Common myeloid progenitor, CD34-positive (primary cell): Measurements from ENCODE around the gene PDS5A.
"Not testable (repeated sequence)": the region's sequence is repeated elsewhere in the genome, so short reads cannot be mapped to it uniquely, and the experiment has no call there.

Experiments used
- CTCF ChIA-PET: fragments of 350-600 bp; sonication (Branson Sonifier 250); formaldehyde crosslinking; loops from one replicate; lab custom pipeline; 2021; ENCODE audit warnings: antibody characterized with exemption; lab: Charles Lee
- POLR2A ChIA-PET: fragments of 350-600 bp; sonication (Branson Sonifier 250); formaldehyde crosslinking; loops from one replicate; lab custom pipeline; 2021; ENCODE audit warnings: antibody characterized with exemption; lab: Charles Lee
- DNase-seq, 3 donors: peaks; one replicate each; pipeline versions ENCODE4 v3.0.0 to v3.0.0-alpha.2; 2013
- H3K27ac ChIP-seq, 2 experiments: 1 replicate in 1 of 2; 2 replicates in 1 of 2; pipeline ENCODE4 v1.7.0; 2013; ENCODE audit warnings: inconsistent platforms in 2 of 2, low read length in 2 of 2, mild to moderate bottlenecking in 2 of 2, low read depth in 1 of 2, moderate library complexity in 1 of 2; ENCODE audit not compliant: severe bottlenecking in 2 of 2, insufficient read depth in 1 of 2, poor library complexity in 1 of 2
- H3K27me3 ChIP-seq, 5 experiments: replicated peaks in 2 of 5; 1 replicate in 3 of 5; 2 replicates in 2 of 5; pipeline versions ENCODE4 v1.6.1 to v1.7.0; 2013; ENCODE audit warnings: low read length in 4 of 5, mild to moderate bottlenecking in 2 of 5, moderate library complexity in 2 of 5, inconsistent platforms in 1 of 5; ENCODE audit not compliant: insufficient read depth in 5 of 5, control insufficient read depth in 4 of 5
- H3K36me3 ChIP-seq, 4 experiments: 1 replicate in 2 of 4; 2 replicates in 2 of 4; pipeline versions ENCODE4 v1.6.1 to v1.7.0; 2013; ENCODE audit warnings: low read length in 3 of 4, control low read depth in 1 of 4, mild to moderate bottlenecking in 1 of 4; ENCODE audit not compliant: control insufficient read depth in 4 of 4, insufficient read depth in 4 of 4
- H3K4me1 ChIP-seq, 4 experiments: 1 replicate in 3 of 4; 2 replicates in 1 of 4; pipeline versions ENCODE4 v1.6.1 to v1.7.1; 2013; ENCODE audit warnings: low read length in 3 of 4, mild to moderate bottlenecking in 3 of 4, control low read depth in 1 of 4, inconsistent platforms in 1 of 4, moderate library complexity in 1 of 4; ENCODE audit not compliant: control insufficient read depth in 4 of 4, insufficient read depth in 4 of 4; ENCODE audit errors: control extremely low read depth in 1 of 4
- H3K4me3 ChIP-seq, 7 experiments: 1 replicate in 4 of 7; 2 replicates in 3 of 7; pipeline versions ENCODE4 v1.5.1 to v1.7.0; 2013; ENCODE audit warnings: mild to moderate bottlenecking in 7 of 7, low read length in 6 of 7, moderate library complexity in 6 of 7, inconsistent platforms in 2 of 7, low read depth in 2 of 7, control low read depth in 1 of 7; ENCODE audit not compliant: insufficient read depth in 4 of 7, control insufficient read depth in 1 of 7; ENCODE audit errors: extremely low read depth in 1 of 7
- H3K9me3 ChIP-seq, 5 experiments: 1 replicate in 4 of 5; 2 replicates in 1 of 5; pipeline versions ENCODE4 v1.6.1 to v1.7.1; 2013; ENCODE audit warnings: low read length in 4 of 5, mild to moderate bottlenecking in 2 of 5, inconsistent platforms in 1 of 5, low read depth in 1 of 5, moderate library complexity in 1 of 5; ENCODE audit not compliant: control insufficient read depth in 4 of 5, insufficient read depth in 2 of 5; ENCODE audit errors: control extremely low read depth in 1 of 5
- WGBS: methylation state at CpG from one replicate; pipeline ENCODE4 v1.1.5; 2013; ENCODE audit not compliant: insufficient coverage; 5-methylcytosine and 5-hydroxymethylcytosine counted together

Gene PDS5A

DNA sequence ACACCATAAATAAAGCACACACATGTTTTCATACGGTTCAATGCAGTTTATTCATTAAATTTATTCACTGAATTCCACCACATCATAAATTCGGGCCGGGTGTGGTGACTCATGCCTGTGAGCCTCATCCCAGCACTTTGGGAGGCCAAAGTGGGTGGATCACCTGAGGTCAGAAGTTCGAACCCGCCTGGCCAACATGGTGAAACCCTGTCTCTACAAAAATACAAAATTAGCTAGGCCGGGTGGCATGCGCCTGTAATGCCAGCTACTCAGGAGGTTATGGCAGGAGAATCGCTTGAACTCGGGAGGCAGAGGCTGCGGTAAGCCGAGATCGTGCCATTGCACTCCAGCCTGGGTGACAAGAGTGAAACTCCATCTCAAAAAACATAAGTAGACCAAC, 131.6 kb downstream of the PDS5A start:
- 96% methylated on average over 7 of the region's 12 CpGs for WGBS
- H3K27ac ChIP-seq: no peak overlapping the region
- POLR2A ChIA-PET: no interaction called here
- no peak for DNase-seq
- H3K9me3 ChIP-seq: no peaks in the 10 kb centered on the region
- H3K4me1 ChIP-seq: no peaks in the 10 kb centered on the region
- CTCF ChIA-PET: no interaction called here
- no peak overlapping the region for H3K4me3 ChIP-seq
- H3K27me3 ChIP-seq: no peaks in the 10 kb centered on the region
- H3K36me3 ChIP-seq: peaks cover 7 to 69% (median 52%) of the 10 kb centered on the region in 4 experiments

DNA sequence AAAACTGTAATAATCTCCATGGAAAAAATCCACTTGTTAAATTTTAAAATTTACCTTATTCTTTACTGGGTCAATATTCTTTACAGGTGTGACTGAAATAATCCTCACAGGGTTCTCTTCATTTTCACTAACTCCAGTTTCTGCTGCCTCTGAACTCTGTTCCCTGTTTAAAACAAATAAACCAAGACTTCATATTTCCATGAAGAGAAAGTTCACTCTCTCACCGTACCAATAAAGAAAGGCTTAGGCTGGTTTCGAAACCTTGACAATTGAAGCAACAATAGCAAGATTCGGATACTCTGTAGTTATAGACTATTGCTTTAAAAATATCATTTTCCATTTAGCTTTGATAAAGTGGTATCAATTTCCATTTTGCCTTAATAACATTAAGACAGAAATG, 135.8 kb downstream of the PDS5A start:
- DNase-seq: no peak
- no CpG with 5 or more reads among the region's 3 CpGs for WGBS
- CTCF ChIA-PET: interaction anchor here (0.6 kb wide), 1 partner anchor 279 kb away, joined by 3 read pairs; no protein-coding TSS in a partner anchor
- no peak overlapping the region for H3K4me3 ChIP-seq
- POLR2A ChIA-PET: no interaction called here
- H3K4me1 ChIP-seq: no peaks in the 10 kb centered on the region
- H3K27me3 ChIP-seq: no peaks in the 10 kb centered on the region
- no peak overlapping the region for H3K27ac ChIP-seq
- peaks cover 13 to 84% (median 54%) of the 10 kb centered on the region in 4 experiments for H3K36me3 ChIP-seq
- H3K9me3 ChIP-seq: no peaks in the 10 kb centered on the region

DNA sequence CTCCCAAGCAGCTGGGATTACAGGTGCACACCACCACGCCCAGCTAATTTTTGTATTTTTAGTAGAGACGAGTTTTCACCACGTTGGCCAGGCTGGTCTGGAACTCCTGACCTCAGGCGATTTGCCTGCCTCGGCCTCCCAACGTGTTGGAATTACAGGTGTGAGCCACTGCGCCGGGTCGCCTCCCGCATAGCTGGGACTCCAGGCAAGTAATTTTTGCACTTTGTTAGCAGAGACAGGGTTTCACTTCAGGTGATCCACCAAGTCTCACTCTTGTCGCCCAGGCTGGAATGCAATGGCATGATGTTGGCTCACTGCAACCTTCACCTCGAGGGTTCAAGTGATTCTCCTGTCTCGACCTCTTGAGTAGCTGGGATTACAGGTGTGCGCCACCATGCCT, 137.2 kb downstream of the PDS5A start:
- H3K27ac ChIP-seq, H3K4me1 ChIP-seq, H3K9me3 ChIP-seq, H3K27me3 ChIP-seq, DNase-seq, CTCF ChIA-PET, POLR2A ChIA-PET, H3K4me3 ChIP-seq: not testable (repeated sequence)
- peaks cover 17 to 84% (median 54%) of the 10 kb centered on the region in 4 experiments for H3K36me3 ChIP-seq
- WGBS: 97% methylated on average over 10 of the region's 14 CpGs

DNA sequence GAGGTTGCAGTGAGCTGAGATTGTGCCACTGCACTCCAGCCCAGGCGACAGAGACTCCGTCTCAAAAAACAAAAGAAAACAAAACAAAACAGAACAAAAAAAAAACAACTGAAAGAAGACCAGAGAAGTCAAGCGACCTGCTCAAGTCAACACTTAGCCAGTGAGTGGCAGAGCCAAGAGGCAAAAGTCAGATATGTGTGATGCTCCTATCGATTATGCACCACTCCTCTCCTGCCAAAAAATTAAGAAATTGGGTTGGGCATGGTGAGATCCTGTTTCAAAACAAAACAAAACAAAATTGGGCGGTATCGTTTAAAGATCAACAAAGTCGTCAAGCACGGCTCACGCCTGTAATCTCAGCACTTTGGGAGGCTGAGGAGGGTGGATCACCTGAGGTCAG, 137.7 kb downstream of the PDS5A start:
- H3K4me1 ChIP-seq: no peaks in the 10 kb centered on the region
- no peak overlapping the region for H3K27ac ChIP-seq
- DNase-seq: no peak
- peaks cover 17 to 85% (median 58%) of the 10 kb centered on the region in 4 experiments for H3K36me3 ChIP-seq
- ChIA-PET POLR2A (no interaction called here), CTCF (no interaction called here)
- H3K27me3 ChIP-seq: no peaks in the 10 kb centered on the region
- no peak overlapping the region for H3K4me3 ChIP-seq
- H3K9me3 ChIP-seq: no peaks in the 10 kb centered on the region
- WGBS: 96% methylated on average over 9 of the region's 9 CpGs

DNA sequence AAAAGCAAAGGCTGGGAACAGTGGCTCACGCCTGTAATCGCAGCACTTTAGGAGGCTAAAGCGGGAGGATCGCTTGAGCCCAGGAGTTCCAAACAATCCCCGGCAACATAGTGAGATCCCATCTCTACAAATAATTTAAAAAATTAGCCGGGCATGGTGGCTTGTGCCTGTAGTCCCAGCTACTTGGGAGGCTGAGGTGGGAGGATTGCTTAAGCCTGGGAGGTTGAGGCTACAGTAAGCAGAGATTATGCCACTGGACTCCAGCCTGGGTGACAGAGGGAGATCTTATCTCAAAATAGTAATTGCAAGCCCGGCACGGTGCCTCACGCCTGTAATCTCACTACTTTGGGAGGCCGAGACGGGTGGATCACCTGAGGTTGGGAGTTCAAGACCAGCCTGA, 139.3 kb downstream of the PDS5A start:
- H3K36me3 ChIP-seq: peaks cover 13 to 85% (median 54%) of the 10 kb centered on the region in 4 experiments
- WGBS: 98% methylated on average over 10 of the region's 11 CpGs
- H3K27me3 ChIP-seq, POLR2A ChIA-PET, H3K27ac ChIP-seq, H3K9me3 ChIP-seq, H3K4me3 ChIP-seq, CTCF ChIA-PET, DNase-seq, H3K4me1 ChIP-seq: not testable (repeated sequence)

DNA sequence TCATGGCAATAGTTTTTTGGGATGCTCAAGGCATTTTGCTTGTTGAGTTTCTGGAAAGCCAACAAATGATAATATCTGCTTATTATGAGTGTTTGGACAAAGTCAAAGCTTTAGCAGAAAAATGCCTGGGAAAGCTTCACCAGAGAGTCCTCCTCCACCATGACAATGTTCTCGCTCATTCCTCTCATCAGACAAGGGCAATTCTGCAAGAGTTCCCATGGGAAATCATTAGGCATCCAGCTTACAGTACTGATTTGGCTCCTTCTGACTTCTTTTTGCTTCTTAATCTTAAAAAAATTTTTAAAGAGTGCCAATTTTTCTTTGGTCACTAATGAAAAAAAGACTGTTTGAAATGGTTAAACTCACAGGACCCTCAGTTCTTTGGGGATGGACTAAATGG, 143.4 kb downstream of the PDS5A start:
- Histone ChIP-seq H3K36me3 (peaks cover 14 to 68% (median 41%) of the 10 kb centered on the region in 4 experiments), H3K27me3 (no peaks in the 10 kb centered on the region), H3K4me1 (no peaks in the 10 kb centered on the region), H3K27ac (no peak overlapping the region), H3K9me3 (no peaks in the 10 kb centered on the region), H3K4me3 (no peak overlapping the region)
- no peak for DNase-seq
- CTCF ChIA-PET: interaction anchor here (0.9 to 1.6 kb wide), 2 partner anchors 8 to 19 kb away, joined by 4 to 5 read pairs; no protein-coding TSS in a partner anchor
- POLR2A ChIA-PET: interaction anchor here (0.6 kb wide), 1 partner anchor 455 kb away, joined by 3 read pairs; no protein-coding TSS in a partner anchor
- 93% methylated on average over 1 of the region's 1 CpG for WGBS

DNA sequence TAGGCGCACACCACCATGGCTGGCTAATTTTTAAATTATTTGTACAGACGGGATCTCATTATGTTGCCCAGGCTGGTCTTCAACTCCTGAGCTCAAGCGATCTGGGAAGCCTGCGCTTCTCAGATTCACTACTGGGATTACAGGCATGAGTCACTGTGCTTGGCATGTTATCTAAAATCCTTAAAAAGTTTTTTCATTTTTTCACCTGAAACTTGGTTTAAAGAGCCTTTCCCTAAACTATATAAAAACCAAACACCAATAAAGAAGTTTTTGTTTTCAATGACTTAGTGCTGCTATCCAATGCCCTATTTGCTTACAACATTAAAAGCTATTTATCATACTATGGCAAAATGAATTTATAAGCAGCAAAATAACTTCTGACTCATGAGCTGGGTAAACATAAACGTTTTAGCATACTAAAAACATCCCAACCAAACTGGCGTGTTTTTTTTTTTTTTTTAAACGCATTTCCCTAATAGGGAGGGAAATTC, 151.9 kb downstream of the PDS5A start:
- WGBS: 96% methylated on average over 5 of the region's 7 CpGs
- ChIA-PET POLR2A (no interaction called here), CTCF (interaction anchor here (0.5 to 1.8 kb wide), 3 partner anchors 9 to 963 kb away, joined by 3 to 5 read pairs (median 3); no protein-coding TSS in a partner anchor)
- Histone ChIP-seq H3K27ac (peak overlapping the region in 1 of 2 experiments; percentile 37), H3K36me3 (peaks cover 11 to 59% (median 31%) of the 10 kb centered on the region in 4 experiments), H3K27me3 (no peaks in the 10 kb centered on the region), H3K4me1 (peaks cover 2 to 17% (median 7%) of the 10 kb centered on the region in 4 experiments), H3K9me3 (no peaks in the 10 kb centered on the region), H3K4me3 (no peak overlapping the region)
- DNase-seq: no peak
